Endothelial cell of umbilical vein (primary cell): ENCODE measurements around the gene ZBTB43. TPM values are rescaled to one million over a fixed set of nuclear protein-coding genes. Genes with fewer than 3 reads are reported as not detected.

Source experiments
- BruUV-seq: library from RNA; stranded (reverse); fragments of 400-500 nt; replicated peaks from 2 replicates; lab custom pipeline; 2021; lab: Mats Ljungman, UMichigan
- CTCF ChIA-PET: fragments of 300-600, 350-600 bp; sonication (Branson Sonifier 250); formaldehyde crosslinking; loops from one replicate; lab custom pipeline; 2021; ENCODE audit warnings: antibody characterized with exemption, inconsistent platforms; lab: Charles Lee
- POLR2A ChIA-PET: fragments of 300-600, 350-600 bp; sonication (Branson Sonifier 250); formaldehyde crosslinking; loops from one replicate; lab custom pipeline; 2021; ENCODE audit warnings: antibody characterized with exemption, inconsistent platforms; lab: Charles Lee
- DNase-seq: peaks from one replicate; pipeline ENCODE4 v3.0.0-alpha.2; 2011; ENCODE audit warnings: low read depth, low spot score
- FAIRE-seq: peaks from 2 replicates; lab custom pipeline; 2011; peaks lifted over from hg19 to GRCh38; lab: Jason Lieb, UNC
- H2AFZ ChIP-seq: 2 replicates; pipeline ENCODE4 v1.6.0; 2012; ENCODE audit warnings: low read depth, low read length, control low read depth, inconsistent platforms
- H3K27ac ChIP-seq: 2 replicates; pipeline ENCODE4 v1.5.1; 2011; ENCODE audit warnings: low read depth, mild to moderate bottlenecking, control low read depth, low read length, moderate library complexity; ENCODE audit not compliant: insufficient read depth
- H3K27me3 ChIP-seq, 2 experiments: 2 replicates each; pipeline versions ENCODE4 v1.6.0 to v1.6.1; 2011; ENCODE audit warnings: low read length in 2 of 2, mixed read lengths in 1 of 2; ENCODE audit not compliant: control insufficient read depth in 2 of 2, insufficient read depth in 2 of 2
- H3K36me3 ChIP-seq, 2 experiments: 2 replicates in 1 of 2; 3 replicates in 1 of 2; pipeline ENCODE4 v1.5.1; 2011; ENCODE audit warnings: low read length in 2 of 2, mild to moderate bottlenecking in 1 of 2, moderate library complexity in 1 of 2; ENCODE audit not compliant: control insufficient read depth in 2 of 2, insufficient read depth in 2 of 2; ENCODE audit errors: extremely low read depth in 1 of 2
- H3K4me1 ChIP-seq: 3 replicates; pipeline ENCODE4 v1.5.1; 2011; ENCODE audit warnings: mild to moderate bottlenecking, low read length; ENCODE audit not compliant: control insufficient read depth, insufficient read depth; ENCODE audit errors: extremely low read depth
- H3K4me2 ChIP-seq: 2 replicates; pipeline ENCODE4 v1.6.1; 2011; ENCODE audit warnings: low read length, control low read depth, mixed read lengths; ENCODE audit not compliant: insufficient read depth
- H3K4me3 ChIP-seq, 3 experiments: fragments of 200-600 bp in 1 of 3; sonication (generic), shearing (Covaris generic) in 1 of 3; replicated peaks in 1 of 3; 2 replicates each; pipeline ENCODE4 v1.5.1; 2011 to 2016; ENCODE audit warnings: control low read depth in 3 of 3, low read length in 3 of 3, mild to moderate bottlenecking in 2 of 3, inconsistent platforms in 1 of 3, low read depth in 1 of 3, moderate library complexity in 1 of 3; ENCODE audit not compliant: insufficient read depth in 1 of 3
- H3K79me2 ChIP-seq: 2 replicates; pipeline ENCODE4 v1.6.0; 2012; ENCODE audit warnings: low read length, inconsistent platforms; ENCODE audit not compliant: control insufficient read depth, insufficient read depth
- H3K9ac ChIP-seq: replicated peaks from 2 replicates; pipeline ENCODE3; 2011; ENCODE audit warnings: low read length, control low read depth; ENCODE audit not compliant: insufficient read depth; ENCODE audit errors: extremely low read depth
- H3K9me1 ChIP-seq: replicated peaks from 3 replicates; pipeline ENCODE4 v1.6.0; 2011; ENCODE audit warnings: mild to moderate bottlenecking, low read length; ENCODE audit not compliant: control insufficient read depth, insufficient read depth; ENCODE audit errors: extremely low read depth
- H3K9me3 ChIP-seq: replicated peaks from 2 replicates; pipeline ENCODE4 v1.5.1; 2012; ENCODE audit warnings: low read length, inconsistent platforms; ENCODE audit not compliant: control insufficient read depth, insufficient read depth
- H4K20me1 ChIP-seq: replicated peaks from 2 replicates; pipeline ENCODE3; 2011; ENCODE audit warnings: mild to moderate bottlenecking, low read length; ENCODE audit not compliant: control insufficient read depth, insufficient read depth; ENCODE audit errors: extremely low read depth
- CTCF ChIP-seq, 2 donors: IDR thresholded peaks; 1 replicate in 1 of 2; 2 replicates in 1 of 2; pipeline ENCODE4 v1.5.1; 2011; ENCODE audit warnings: low read length in 2 of 2, mild to moderate bottlenecking in 2 of 2, moderate library complexity in 2 of 2, control low read depth in 1 of 2, inconsistent platforms in 1 of 2, low read depth in 1 of 2; ENCODE audit not compliant: insufficient read depth in 1 of 2; ENCODE audit errors: extremely low read depth in 1 of 2
- EZH2 ChIP-seq: IDR thresholded peaks from 2 replicates; pipeline ENCODE4 v1.6.1; 2012; ENCODE audit warnings: borderline replicate concordance, low read depth, mild to moderate bottlenecking, moderate library complexity, low read length, inconsistent platforms; ENCODE audit not compliant: severe bottlenecking
- FOS ChIP-seq: IDR thresholded peaks from 2 replicates; pipeline ENCODE4 v1.6.1; 2011; ENCODE audit warnings: mild to moderate bottlenecking, low read length, moderate library complexity, borderline replicate concordance; ENCODE audit not compliant: insufficient read depth
- GATA2 ChIP-seq: IDR thresholded peaks from 2 replicates; pipeline ENCODE4 v1.7.0; 2011; ENCODE audit warnings: low read depth, mild to moderate bottlenecking, moderate library complexity, mixed read lengths, low read length; ENCODE audit not compliant: insufficient read length, insufficient read depth
- JUN ChIP-seq: IDR thresholded peaks from 2 replicates; pipeline ENCODE4 v1.6.1; 2011; ENCODE audit warnings: borderline replicate concordance, low read depth; ENCODE audit not compliant: insufficient read length, insufficient read depth
- MAX ChIP-seq: IDR thresholded peaks from 2 replicates; pipeline ENCODE4 v1.6.1; 2011; ENCODE audit not compliant: insufficient read depth, insufficient read length
- MYC ChIP-seq: IDR thresholded peaks from one replicate; pipeline ENCODE4 v1.6.1; 2011; ENCODE audit warnings: mild to moderate bottlenecking, low read depth, low read length
- POLR2A ChIP-seq: IDR thresholded peaks from 2 replicates; pipeline ENCODE4 v1.6.1; 2012; ENCODE audit warnings: low read depth, mild to moderate bottlenecking, control low read depth, low read length
- POLR2AphosphoS5 ChIP-seq: IDR thresholded peaks from 2 replicates; pipeline ENCODE4 v1.6.1; 2012; ENCODE audit warnings: low read depth, mild to moderate bottlenecking, control low read depth, low read length, moderate library complexity; ENCODE audit not compliant: insufficient read depth
- dilution Hi-C: fragments of 300-500 bp; cut with MboI; formaldehyde crosslinking; loops from one replicate; pipeline ENCODE4 v1.15.0; 2019; ENCODE audit warnings: low sequenced_read_pairs; ENCODE audit not compliant: extremely low pct_ligation_motif_present
- intact Hi-C: fragments of 100-400 bp; cut with micrococcal nuclease; formaldehyde crosslinking; loops from one replicate; pipeline ENCODE4 v1.10.0; 2022
- polyA plus RNA-seq, 4 experiments: library from polyadenylated mRNA; depleted of rRNA in 3 of 4; stranded (reverse) in 3 of 4; unstranded in 1 of 4; fragments of >200 nt; gene quantifications; 2 replicates each; pipeline versions ENCODE4 v1.2.1 to v1.2.3, GENCODE V29; 2011 to 2012; ENCODE audit warnings: missing spikeins in 1 of 4
- total RNA-seq: library from RNA; stranded (reverse); gene quantifications from 2 replicates; pipeline ENCODE4 v1.2.3, GENCODE V29; 2021

Gene ZBTB43
- total and polyA plus RNA-seq, 2 donors (not counting 3 experiments of a cell fraction or from before 2014, with no cell fraction given) = 3.2 to 9.0 TPM

DNA sequence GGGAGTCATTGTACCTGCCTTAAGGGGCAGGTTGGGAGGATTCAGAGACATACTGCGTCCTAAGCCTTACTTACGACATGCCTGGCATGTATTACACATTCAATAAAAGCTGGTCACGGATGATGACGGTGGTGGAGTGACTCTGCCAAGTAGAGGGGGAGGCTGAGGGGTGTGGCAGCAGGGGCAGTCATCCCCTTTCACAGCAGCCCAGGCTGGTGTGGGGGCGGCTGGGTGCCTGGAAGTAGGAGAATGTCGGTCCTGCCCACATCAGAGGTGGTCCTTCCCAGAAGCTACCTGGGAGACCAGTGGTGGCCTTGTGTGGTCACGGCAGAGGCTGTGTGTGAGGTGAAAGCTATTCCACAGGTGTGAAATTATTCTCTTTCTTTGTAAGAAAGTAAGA, 64.5 kb downstream of the ZBTB43 start:
- H3K9me1 ChIP-seq = no peaks in the 10 kb centered on the region
- H3K9me3 ChIP-seq = no peaks in the 10 kb centered on the region
- H3K36me3 ChIP-seq = peaks cover 2 to 12% of the 10 kb centered on the region in 2 experiments
- no peak overlapping the region for H3K4me3 ChIP-seq
- intact Hi-C loops (no loop called here), dilution Hi-C loops (no loop called here)
- no peak for TF ChIP-seq CTCF (IDR thresholded peaks at IDR 0.05; ENCODE audit: extremely low read depth in 1 of 2, insufficient read depth in 1 of 2, low read depth in 1 of 2, low read length in 2 of 2)
- ChIA-PET CTCF (no interaction called here), POLR2A (no interaction called here)
- no peak overlapping the region for H3K4me2 ChIP-seq
- BruUV-seq = no TSS peak
- H3K27me3 ChIP-seq = no peaks in the 10 kb centered on the region
- H4K20me1 ChIP-seq = no peaks in the 10 kb centered on the region
- H3K79me2 ChIP-seq = peaks cover 38% of the 10 kb centered on the region
- H2AFZ ChIP-seq = no peak overlapping the region
- H3K4me1 ChIP-seq = no peaks in the 10 kb centered on the region
- DNase-seq = no peak
- H3K27ac ChIP-seq = no peak overlapping the region
- no peak overlapping the region for H3K9ac ChIP-seq
- FAIRE-seq = no peak

GRCh38 chr9:126872516-126872915, 67.7 kb downstream of the ZBTB43 start:
- DNase-seq (no peak), FAIRE-seq (no peak)
- no peak overlapping the region for H3K9ac ChIP-seq
- no peaks in the 10 kb centered on the region for H3K4me1 ChIP-seq
- no peak overlapping the region for H2AFZ ChIP-seq
- no peak overlapping the region for H3K4me3 ChIP-seq
- H3K27me3 ChIP-seq = no peaks in the 10 kb centered on the region
- dilution Hi-C loops (no loop called here), intact Hi-C loops (no loop called here)
- POLR2A ChIA-PET = no interaction called here
- no peaks in the 10 kb centered on the region for H3K9me3 ChIP-seq
- H4K20me1 ChIP-seq = no peaks in the 10 kb centered on the region
- H3K79me2 ChIP-seq = peaks cover 39% of the 10 kb centered on the region
- H3K36me3 ChIP-seq = peaks cover 0 to 5% of the 10 kb centered on the region in 2 experiments
- no peak overlapping the region for H3K27ac ChIP-seq
- TF ChIP-seq JUN (no peak), MYC (no peak), POLR2A (no peak), POLR2AphosphoS5 (no peak), MAX (no peak), FOS (no peak), GATA2 (no peak), EZH2 (no peak), CTCF (IDR thresholded peaks at IDR 0.05; ENCODE audit: extremely low read depth in 1 of 2, insufficient read depth in 1 of 2, low read depth in 1 of 2, low read length in 2 of 2) (no peak)
- CTCF ChIA-PET = interaction anchor here (1.0 kb wide), 1 partner anchor 8 kb away, joined by 3 read pairs; no protein-coding TSS in a partner anchor
- H3K4me2 ChIP-seq = no peak overlapping the region
- BruUV-seq = no TSS peak
- no peaks in the 10 kb centered on the region for H3K9me1 ChIP-seq
